Upper lobe of right lung (tissue), 1 donor: ENCODE measurements around the gene TMEM243. TPM values are rescaled to one million over a fixed set of nuclear protein-coding genes. Genes with fewer than 3 reads are reported as not detected.
"Not testable (repeated sequence)": the region's sequence is repeated elsewhere in the genome, so short reads cannot be mapped to it uniquely, and the experiment has no call there.

Experiments
- ATAC-seq: fragments of 200-7000 bp; cut with Tn5 transposase; one replicate; pipeline ENCODE4 v1.9.1; 2020; ENCODE audit warnings: mild to moderate bottlenecking, moderate library complexity
- DNase-seq: peaks from one replicate; pipeline ENCODE4 v3.0.0-alpha.2; 2020
- H3K27ac ChIP-seq: fragments of 200-600 bp; one replicate; pipeline ENCODE4 v1.8.0; 2022
- H3K27me3 ChIP-seq: fragments of 200-600 bp; one replicate; pipeline ENCODE4 v1.8.0; 2022; ENCODE audit warnings: mild to moderate bottlenecking
- H3K36me3 ChIP-seq: fragments of 200-600 bp; one replicate; pipeline ENCODE4 v1.8.0; 2022
- H3K4me1 ChIP-seq: fragments of 200-600 bp; one replicate; pipeline ENCODE4 v1.8.0; 2022
- H3K4me3 ChIP-seq: fragments of 200-600 bp; one replicate; pipeline ENCODE4 v1.8.0; 2022; ENCODE audit warnings: mild to moderate bottlenecking
- H3K9me3 ChIP-seq: fragments of 200-600 bp; one replicate; pipeline ENCODE4 v1.8.0; 2022
- CTCF ChIP-seq: fragments of 200-600 bp; IDR thresholded peaks from one replicate; pipeline ENCODE4 v1.8.0; 2022; ENCODE audit warnings: antibody characterized with exemption
- intact Hi-C: fragments of 100-400 bp; cut with DNase I; formaldehyde crosslinking; loops from one replicate; pipeline ENCODE4 v1.11.0; 2022
- total RNA-seq: library from RNA; stranded (reverse); fragmentation: NEBNext Ultra II Directional; extraction: Animal tissue kit (Norgen Biotek cat#: 25700); gene quantifications from one replicate; pipeline ENCODE4 v1.2.1, GENCODE V29; 2021
- donor health status: DM: no; HTN: yes; CAD: no; lungs with severe emphysema.

Gene TMEM243
- total RNA-seq, 1 donor from 2014 or later, result 108 TPM

GRCh38 chr7:87206361-87206760 is 13.2 kb downstream of the TMEM243 start:
- Histone ChIP-seq H3K36me3 (no peaks in the 10 kb centered on the region), H3K27ac (no peak overlapping the region), H3K27me3 (no peaks in the 10 kb centered on the region), H3K4me3 (no peak overlapping the region), H3K9me3 (peaks cover 15% of the 10 kb centered on the region), H3K4me1 (peaks cover 28% of the 10 kb centered on the region)
- no peak for TF ChIP-seq CTCF
- DNase-seq (no peak), ATAC-seq (no peak)
- intact Hi-C loops, result no loop called here

GRCh38 chr7:87205701-87206100 is 13.8 kb downstream of the TMEM243 start:
- peaks cover 28% of the 10 kb centered on the region for H3K4me1 ChIP-seq
- H3K4me3 ChIP-seq, H3K27me3 ChIP-seq, H3K36me3 ChIP-seq, DNase-seq, ATAC-seq, intact Hi-C loops, H3K27ac ChIP-seq: not testable (repeated sequence)
- H3K9me3 ChIP-seq, result peaks cover 15% of the 10 kb centered on the region

- H3K27ac ChIP-seq, result no peak overlapping the region
Measured at GRCh38 chr7:87204933-87205332, 14.6 kb downstream of the TMEM243 start.

GRCh38 chr7:87203929-87204328 is 15.6 kb downstream of the TMEM243 start:
- Histone ChIP-seq H3K9me3 (peaks cover 15% of the 10 kb centered on the region), H3K4me1 (peaks cover 37% of the 10 kb centered on the region)
- intact Hi-C loops, H3K27ac ChIP-seq, ATAC-seq, DNase-seq, H3K36me3 ChIP-seq, H3K4me3 ChIP-seq, H3K27me3 ChIP-seq: not testable (repeated sequence)

More at GRCh38 chr7:87204933-87205332, 14.6 kb downstream of the TMEM243 start:
- no peaks in the 10 kb centered on the region for H3K36me3 ChIP-seq
- peaks cover 32% of the 10 kb centered on the region for H3K4me1 ChIP-seq
- intact Hi-C loops, result no loop called here
- DNase-seq, result no peak
- ATAC-seq, result no peak
- H3K4me3 ChIP-seq, result no peak overlapping the region
- H3K27me3 ChIP-seq, result no peaks in the 10 kb centered on the region
- H3K9me3 ChIP-seq, result peaks cover 15% of the 10 kb centered on the region
- TF ChIP-seq CTCF, result no peak

GRCh38 chr7:87202705-87203104 is 16.8 kb downstream of the TMEM243 start:
- no peak for TF ChIP-seq CTCF
- ATAC-seq, result no peak
- H3K27me3 ChIP-seq, result no peaks in the 10 kb centered on the region
- peaks cover 37% of the 10 kb centered on the region for H3K4me1 ChIP-seq
- H3K36me3 ChIP-seq, result peaks cover 13% of the 10 kb centered on the region
- H3K9me3 ChIP-seq, result peaks cover 15% of the 10 kb centered on the region
- intact Hi-C loops, result no loop called here
- no peak overlapping the region for H3K27ac ChIP-seq
- no peak overlapping the region for H3K4me3 ChIP-seq
- DNase-seq, result no peak

GRCh38 chr7:87202208-87202607 is 17.3 kb downstream of the TMEM243 start:
- H3K9me3 ChIP-seq, result peaks cover 15% of the 10 kb centered on the region
- H3K4me1 ChIP-seq, result peaks cover 37% of the 10 kb centered on the region
- peaks cover 17% of the 10 kb centered on the region for H3K36me3 ChIP-seq
- no peaks in the 10 kb centered on the region for H3K27me3 ChIP-seq
- DNase-seq, result no peak
- no peak overlapping the region for H3K27ac ChIP-seq
- intact Hi-C loops, result no loop called here
- H3K4me3 ChIP-seq, result no peak overlapping the region
- ATAC-seq, result no peak
- TF ChIP-seq CTCF, result no peak
